Adrenal gland (tissue), 5 donors: ENCODE data around the gene TET3.

Experiments used
- CTCF ChIP-seq, 6 experiments: fragments of 450-650 bp in 4 of 6; fragments of 200-600 bp in 2 of 6; sonication (generic) in 1 of 6; IDR thresholded peaks; 1 replicate in 5 of 6; 2 replicates in 1 of 6; pipeline versions ENCODE4 v1.5.1 to v1.8.0; 2016 to 2021; ENCODE audit warnings: antibody characterized with exemption in 6 of 6, mild to moderate bottlenecking in 2 of 6, moderate library complexity in 1 of 6
- POLR2A ChIP-seq, 2 donors: fragments of 450-650 bp; IDR thresholded peaks; one replicate each; pipeline ENCODE4 v1.6.1; 2017; ENCODE audit warnings: antibody characterized with exemption in 2 of 2, mild to moderate bottlenecking in 2 of 2, moderate library complexity in 1 of 2
- donor health status: DM: no; HTN: no; CAD: no.

GRCh38 chr2:74033375-74033774 lies 48.7 kb downstream of the TET3 start:
- no peak for TF ChIP-seq CTCF (IDR thresholded peaks at IDR 0.05)
- TF ChIP-seq POLR2A (IDR thresholded peaks at IDR 0.05) = no peak
